ENCODE measurements around the gene EPOP. TPM values are rescaled to one million over a fixed set of nuclear protein-coding genes. Genes with fewer than 3 reads are reported as not detected.

Gene EPOP
- polyA plus RNA-seq, 4 donors = 1.1 to 1.6 (median 1.4) TPM

DNA sequence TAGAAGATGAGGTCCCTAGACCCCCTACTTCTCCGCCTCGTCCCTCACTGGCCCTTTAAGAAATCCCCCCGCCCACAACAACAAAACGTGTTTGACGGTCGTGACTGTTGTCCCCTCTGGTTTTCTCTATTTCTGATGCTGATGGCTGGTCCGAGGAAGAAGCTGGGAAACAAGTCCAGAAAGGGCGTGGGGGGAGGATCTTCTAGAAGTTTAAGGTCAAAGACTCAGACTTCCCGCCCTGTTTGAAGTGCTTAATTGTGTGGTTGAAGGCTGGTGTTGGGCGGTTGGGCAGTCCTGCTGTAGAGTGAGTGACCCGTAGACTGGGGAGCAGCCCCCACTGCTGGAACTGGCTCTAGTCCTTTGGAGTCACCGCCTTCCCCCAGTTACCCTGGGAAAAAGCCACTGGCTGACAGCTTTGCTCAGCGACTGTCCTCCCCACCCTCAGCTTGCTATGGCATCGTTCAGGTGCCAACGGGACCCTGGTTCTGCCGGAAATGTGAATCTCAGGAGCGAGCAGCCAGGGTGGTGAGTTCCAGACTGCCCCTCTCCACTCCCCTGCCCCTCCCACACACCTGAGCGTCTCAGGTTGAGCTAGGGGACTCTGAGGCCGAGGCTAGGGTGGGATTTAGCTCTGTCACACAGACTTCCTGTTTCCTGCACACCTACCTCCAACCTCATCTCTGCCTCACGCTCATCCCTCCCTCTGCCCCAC, 31.9 kb upstream of the EPOP start:
- DNase-seq (ENCODE audit: low read depth in 4 of 4, low spot score in 3 of 4) = no peak

DNA sequence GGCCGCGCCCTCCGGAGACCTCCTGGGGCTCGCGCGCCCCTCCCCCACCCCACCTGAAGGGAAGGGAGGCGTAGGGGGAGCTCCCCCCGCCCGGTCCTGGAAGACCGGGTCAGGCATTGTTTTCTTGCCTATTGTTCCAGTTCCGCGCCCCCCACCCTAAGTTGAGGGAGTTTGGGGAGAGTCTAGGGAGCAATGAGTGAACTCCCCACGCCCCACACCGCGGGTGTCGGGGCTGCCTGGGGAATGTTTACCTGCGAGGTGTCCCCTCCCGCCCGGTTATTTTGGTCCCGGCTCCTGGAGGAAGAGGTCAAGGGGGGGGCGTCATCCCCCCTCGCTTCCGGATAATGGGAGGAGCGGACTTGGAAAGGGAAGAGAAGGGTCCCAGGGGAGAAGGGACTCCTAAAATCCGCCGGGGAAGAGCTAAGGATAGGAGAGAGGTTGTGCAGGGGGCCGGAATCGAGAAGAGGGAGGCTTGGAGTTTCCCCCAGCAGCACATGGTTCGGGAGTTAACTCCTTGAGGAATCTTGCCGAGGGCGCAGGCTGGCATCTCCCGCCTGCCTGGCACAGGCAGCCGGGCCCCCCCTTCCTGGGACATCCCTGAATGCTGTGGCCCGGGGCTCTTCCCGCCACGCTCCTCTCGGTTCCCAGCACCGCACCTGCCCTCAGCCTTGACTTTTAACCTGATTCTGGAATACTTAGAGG, 31.2 kb upstream of the EPOP start:
- DNase-seq (ENCODE audit: low read depth in 4 of 4, low spot score in 3 of 4) = no peak

DNA sequence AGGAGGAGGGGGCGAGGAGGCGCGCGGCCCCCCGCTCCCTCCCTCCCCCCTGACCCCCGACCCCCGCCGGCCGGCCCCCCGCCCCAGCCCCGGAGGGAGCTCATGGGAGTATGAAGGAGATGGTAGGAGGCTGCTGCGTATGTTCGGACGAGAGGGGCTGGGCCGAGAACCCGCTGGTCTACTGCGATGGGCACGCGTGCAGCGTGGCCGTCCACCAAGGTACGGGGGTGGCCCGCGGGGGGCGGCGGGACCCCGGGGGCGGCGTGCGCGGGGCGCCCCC, 30.7 kb upstream of the EPOP start:
- DNase-seq (ENCODE audit: low read depth in 4 of 4, low spot score in 3 of 4) = no peak

DNA sequence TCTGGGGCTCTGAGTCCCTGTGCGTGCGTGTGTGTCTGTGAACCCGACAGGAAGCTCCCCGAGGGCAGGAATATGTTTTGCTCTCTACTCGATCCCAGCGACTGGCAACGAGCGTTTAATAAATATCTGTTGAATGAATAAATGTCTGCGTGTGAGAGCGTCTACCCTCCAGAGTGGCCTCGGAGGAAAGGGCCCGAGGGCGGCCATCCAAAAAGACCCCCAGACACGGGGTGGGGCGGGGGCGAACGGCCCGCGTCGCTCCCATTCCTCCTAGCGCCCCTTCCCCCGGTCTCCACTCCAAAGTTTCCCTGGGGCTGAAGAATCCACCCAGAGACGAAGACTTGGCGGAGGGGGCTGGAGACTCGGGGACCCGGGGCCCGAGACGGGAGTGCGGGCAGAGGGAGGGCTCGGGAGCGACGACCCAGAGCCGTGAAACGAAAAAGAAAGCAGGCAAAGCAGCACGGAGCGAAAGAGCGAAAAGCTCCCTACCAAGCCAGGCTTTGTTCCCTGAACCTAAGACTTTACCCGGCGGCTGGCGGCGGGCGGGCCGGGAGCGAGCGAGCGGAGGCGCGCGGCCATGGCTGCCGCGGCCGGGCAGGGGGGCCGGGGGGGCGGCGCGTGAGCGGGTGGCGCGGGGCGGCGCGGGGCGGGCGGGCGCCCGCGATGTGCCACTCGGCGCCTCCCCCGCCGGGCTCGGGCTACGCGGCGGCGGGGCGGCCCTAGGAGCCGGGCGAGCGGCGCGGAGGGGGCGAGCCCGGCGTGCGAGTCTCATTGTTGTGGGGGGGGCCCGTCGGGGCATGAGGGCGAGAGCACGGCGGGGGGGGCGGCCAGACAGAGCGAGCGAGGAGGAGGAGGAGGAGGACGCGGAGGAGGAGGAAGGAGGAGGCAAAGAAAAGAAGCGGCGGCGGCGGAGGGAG, 30.1 kb upstream of the EPOP start, which contains the start of gene MLLT6:
MLLT6 (plus strand) TSS at position 668 of the 917 bp plus-strand sequence. CDS start 360 bp downstream, outside the sequence.
- DNase-seq (ENCODE audit: low read depth in 4 of 4, low spot score in 3 of 4) = peak in 1 of 4 donors; percentile 71

DNA sequence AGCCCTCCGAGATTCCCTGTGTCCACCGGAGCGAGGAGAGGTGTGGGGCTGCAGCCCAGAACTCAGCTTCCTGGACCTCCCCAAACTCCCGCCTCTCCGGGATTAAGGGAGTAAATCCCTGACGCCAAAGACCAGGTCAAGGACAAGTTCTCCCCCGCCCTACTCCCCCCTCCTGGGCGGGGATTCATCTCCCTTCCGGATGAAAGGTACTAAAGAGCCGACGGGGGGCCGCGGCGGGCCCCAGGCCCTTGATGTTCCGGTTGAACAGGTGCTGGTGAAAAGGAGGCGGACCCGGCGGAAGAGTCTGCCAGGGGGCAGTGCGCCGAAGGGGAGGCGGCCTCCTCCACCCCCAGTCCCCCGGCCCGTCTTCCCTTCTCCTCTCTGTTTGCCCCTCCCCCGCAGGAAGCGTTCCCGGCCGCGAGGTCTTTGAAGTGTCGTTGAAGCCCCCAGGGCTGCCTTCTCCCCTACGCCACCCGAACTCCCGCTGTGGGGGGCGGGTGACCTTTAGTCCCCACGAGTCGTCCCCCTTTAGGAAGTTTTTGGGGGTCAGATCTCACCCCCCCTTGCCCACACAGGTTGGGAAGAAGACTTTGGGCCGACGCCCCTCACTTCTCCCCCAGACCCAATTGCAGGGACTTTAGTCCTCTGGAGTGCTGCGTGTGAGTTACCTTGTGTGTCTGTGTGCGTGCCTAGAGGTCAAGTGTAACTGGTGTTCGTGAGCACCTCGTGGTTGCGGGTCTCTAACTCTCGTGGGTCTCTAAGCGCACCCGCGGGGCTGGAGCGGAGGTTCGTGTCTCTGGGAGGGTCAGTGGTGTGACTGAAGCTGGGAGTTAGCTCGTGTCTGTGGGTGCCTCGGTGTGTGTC, 29.2 kb upstream of the EPOP start:
- DNase-seq (ENCODE audit: low read depth in 4 of 4, low spot score in 3 of 4) = peak in 3 of 4 donors; percentile 70 to 84 (median 78)

DNA sequence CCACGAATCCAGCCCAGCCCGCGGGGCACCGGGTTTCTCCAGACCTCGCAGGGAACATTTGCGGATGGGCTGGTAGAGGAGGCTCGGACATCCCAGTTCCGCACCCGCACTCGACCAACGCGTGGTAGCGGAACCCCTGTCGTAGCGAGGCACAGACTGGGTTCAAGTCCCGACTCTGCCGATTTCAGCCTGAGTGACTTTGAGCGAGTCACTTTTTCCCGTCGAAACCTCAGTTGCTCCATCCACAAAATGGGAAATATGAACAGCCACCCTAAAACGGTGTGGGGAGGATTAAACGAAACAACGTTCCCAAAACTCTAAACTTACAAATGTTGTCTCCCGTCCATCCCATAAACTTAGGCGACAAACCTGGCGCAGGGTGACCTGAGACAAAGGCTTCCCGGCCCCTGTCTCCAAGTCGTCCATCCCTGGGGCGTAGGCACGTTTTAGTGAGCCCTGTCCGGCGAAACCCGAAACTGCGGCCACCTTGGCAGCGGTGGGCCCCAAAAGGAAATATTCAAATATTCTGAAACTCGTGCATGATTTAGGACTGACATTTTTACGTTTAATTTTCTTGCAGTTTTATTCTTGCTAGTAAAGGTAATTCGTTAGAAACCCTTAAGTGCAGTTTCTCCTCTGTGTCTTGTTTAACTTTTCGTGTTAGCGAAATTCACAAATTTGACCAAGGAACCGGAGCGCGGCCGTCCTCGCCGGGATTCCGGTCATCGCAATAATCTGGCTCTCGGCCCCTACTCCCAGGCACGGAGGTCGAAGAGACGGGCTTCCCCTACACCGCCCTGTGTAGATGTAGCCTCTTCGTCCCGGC, 28.4 kb upstream of the EPOP start:
- no peak for DNase-seq (ENCODE audit: low read depth in 4 of 4, low spot score in 3 of 4)

DNA sequence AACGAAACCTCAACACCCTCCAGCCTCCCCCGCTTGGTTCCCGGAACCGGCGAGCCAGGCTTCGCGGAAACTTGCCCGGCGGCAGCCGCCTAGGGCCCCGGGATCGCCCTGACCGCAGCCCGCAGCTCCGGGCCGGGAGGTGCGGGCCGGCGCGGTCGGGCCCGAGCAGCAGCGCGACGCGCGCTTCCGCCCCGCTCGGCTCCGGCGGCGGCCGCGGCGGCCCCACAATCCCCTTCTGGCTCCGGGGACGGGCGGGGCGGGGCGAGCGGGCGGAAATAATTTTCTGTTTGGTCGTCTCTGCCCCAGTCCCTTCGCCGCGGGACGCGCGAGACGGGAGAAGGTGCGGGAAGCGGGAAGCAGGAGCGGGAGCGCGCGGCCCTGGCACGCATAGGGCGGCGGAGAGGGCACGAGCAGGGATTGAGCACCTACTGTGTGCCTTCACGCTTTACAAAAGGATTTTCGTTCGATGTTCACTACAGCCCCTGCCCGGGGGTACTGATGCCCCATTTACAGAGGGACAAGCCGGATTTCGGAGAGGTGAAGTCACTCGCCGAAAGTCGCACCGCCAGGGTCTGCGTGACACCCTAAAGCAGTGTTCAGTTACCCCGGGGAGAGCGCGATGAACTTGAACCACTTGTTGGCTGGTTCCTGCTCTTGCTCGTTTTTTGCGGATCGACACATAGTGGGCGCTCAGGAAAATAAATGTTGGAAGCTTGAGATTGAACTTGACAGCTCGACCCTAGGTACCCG, 27.6 kb upstream of the EPOP start:
- peak in 2 of 4 donors; percentile 74 to 76 for DNase-seq (ENCODE audit: low read depth in 4 of 4, low spot score in 3 of 4)

DNA sequence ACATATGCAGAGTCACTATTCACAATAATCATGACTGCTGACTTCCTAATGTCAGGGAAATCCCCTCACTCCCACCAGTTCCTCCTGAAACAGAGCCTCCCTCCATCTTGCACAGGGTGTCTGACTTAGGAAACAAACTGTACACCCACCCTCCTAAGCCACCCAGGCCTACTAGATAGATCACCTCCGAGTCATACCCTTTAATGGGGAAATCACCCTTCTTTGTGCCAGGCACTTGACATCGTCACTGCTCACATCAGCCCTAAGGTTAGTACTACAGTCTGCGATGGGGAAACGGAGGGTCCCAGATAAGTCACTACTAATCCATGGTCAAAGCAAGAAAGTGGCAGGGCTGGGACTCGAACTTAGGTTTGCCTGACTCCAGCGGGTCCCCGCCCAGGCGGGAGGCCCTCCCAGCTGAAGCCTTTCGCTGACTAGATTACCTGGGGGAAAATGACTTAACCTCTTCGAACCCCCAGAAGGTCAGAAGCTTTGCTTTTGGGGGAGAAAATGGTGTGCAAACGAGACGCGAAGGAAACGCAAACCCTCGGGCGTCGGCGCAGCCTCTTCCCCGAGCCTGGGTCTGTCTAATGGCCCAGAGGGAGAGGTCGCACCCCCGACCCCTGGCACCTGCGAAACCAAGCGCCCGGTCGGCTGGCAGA, 26.9 kb upstream of the EPOP start:
- no peak for DNase-seq (ENCODE audit: low read depth in 4 of 4, low spot score in 3 of 4)

DNA sequence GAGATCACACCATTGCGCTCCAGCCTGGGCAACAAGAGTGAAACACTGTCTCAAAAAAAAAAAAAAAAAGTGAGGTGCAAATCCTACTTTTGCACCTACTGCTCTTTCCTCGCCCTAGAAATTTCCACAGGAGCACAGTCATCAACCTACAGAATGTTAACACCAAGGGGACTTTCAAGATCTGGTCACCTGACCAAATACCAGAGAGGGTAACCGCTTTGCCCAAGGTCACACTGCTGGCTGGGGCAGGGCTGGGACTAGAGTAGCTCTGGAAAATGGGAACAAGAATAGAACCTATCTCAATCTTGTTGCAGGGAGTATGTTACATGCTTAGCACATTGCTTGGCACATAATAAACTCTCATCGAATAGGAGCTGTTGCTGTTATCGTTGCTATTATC, 24.0 kb upstream of the EPOP start:
- DNase-seq (ENCODE audit: low read depth in 4 of 4, low spot score in 3 of 4) = no peak

DNA sequence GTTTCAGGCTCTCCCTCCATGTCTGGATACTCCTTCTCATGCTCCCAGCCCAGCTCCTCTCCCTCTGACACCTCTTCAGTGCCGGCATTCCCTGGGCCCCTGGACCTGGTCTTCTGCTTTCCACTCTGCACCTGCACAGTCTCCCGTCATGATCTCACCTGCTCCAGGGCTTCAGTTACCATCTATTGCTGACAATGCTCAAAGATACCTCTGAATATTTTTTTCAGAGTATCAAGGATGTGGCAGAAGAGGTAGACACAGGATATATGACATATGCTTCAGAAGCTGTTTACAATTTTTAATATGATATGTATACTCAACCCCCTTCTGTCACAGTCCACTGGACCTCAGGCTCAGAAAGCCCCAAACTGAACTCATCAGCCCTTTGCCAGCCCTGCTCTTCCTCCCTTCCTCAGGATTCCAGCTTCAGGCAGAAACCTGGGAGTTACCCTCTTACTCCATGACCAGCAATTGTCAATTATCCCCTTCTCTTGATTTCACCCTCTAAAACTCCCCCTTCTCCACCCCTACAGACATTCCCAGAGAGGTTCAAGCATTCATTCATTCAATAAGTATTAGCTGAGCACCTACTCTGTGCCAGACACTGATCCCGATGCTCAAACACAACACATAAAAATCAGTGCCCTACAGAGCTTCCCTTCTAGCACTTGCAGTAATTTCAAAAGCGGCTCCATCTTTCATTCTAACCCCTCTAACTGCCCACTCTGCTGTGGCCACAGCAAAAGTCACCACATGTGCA, 22.5 kb upstream of the EPOP start:
- DNase-seq (ENCODE audit: low read depth in 4 of 4, low spot score in 3 of 4) = no peak

DNA sequence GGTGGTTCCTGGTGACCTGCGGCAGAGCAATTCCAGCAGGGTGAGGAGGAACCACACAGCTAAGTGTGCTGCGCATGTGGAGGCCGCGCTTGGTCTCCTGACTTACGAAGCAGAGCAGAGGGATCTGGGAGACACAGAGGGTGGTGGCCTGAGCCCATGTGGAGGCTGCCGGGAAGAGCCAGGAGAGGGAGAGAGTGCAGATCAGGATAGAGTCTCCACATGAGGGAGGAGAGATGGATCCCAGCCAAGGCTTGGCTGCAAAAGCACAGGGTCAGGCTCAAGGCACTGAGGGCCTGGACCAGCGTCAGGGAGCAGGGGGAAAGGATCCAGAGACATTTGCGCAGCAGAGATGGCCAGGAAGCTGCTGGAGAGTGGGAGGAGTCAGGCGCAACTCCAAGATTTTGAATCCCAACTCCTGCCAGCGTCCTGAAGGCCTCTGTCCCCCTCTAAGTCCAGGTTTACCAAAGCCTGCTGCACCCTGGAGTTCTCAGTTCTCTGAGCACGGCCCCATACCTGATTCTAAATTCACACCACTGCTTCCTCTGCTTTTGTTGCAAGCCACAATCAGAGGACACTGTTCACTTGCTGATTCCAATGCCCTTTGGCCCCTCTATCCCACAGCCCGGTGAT, 19.1 kb upstream of the EPOP start:
- DNase-seq (ENCODE audit: low read depth in 4 of 4, low spot score in 3 of 4) = no peak

DNA sequence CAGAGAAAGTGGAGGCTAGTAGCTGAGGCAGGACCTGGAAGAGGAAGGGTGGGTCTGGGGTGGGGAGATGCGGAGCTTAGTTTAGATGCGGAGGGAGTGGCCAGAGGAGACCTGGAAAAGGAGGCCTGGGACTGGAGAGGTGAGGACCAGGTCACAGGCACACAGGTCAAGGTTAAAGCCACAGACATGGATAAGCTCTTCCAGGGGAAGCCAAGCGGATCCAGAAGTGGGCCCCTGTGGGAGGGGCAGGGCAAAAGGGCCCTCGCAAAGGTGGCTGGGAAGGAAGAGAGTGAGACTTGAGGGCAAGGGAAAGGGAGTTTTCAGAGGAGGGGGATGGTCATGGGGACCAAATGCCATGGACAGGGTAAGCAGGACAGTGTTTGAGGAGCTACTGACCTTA, 16.4 kb upstream of the EPOP start:
- no peak for DNase-seq (ENCODE audit: low read depth in 4 of 4, low spot score in 3 of 4)

DNA sequence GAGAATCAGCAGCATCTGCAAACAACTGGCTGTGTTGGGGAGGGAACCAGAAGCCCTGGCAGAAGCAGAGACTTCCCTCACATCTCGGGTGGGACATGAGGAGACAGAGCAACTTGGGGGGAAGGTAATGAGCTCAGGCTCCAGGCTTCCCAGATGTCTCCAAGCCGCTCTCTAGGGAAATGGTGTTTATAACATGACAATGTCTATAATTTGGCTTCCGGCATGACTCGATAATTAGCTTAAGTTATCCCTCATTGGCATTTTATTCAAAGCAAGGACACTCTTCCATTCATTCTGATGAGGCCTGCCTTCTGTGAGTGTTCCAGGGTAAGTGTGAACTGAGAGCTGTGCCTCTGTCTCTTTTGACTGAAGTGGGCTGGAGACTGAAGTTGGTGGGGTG, 15.6 kb upstream of the EPOP start:
- DNase-seq (ENCODE audit: low read depth in 4 of 4, low spot score in 3 of 4) = no peak

DNA sequence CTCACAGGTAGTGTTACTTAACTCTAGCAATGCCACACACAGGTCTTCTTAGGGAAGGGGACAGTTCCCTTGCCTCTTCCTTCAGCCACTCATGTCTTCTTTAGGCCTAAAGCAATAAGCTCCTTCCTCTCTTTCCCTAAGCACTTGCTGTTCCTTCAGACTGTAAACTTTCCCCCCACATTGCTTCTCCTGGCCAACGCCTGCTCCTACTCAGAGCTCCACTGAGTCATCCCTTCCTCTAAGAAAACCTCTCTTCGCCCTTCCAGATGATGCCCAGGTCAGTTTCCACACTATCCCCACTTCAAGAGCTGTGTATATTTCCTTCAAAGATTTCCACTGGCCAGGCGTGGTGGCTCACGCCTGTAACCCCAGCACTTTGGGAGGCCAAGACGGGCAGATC, 12.5 kb upstream of the EPOP start:
- no peak for DNase-seq (ENCODE audit: low read depth in 4 of 4, low spot score in 3 of 4)

DNA sequence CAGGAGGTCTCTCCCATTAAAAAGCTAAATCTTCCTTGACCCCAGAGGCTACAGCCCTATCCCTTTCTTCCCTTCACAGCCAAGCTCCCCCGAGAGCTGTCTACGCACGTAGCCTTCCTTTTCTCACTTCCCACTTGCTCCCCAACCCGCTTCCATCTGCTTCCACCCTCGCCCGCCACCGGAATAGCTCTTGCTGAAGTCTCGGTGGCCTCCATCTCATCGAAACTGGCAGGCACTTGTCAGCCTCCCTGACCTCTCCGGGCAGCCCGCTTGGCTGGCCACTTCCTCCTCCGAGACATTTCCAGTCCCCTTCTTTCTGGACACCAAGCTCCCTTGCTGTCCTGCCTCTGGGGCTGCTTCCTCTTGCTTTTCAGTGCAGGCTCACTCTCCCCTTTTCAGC, 10.7 kb upstream of the EPOP start:
- no peak for DNase-seq (ENCODE audit: low read depth in 4 of 4, low spot score in 3 of 4)

DNA sequence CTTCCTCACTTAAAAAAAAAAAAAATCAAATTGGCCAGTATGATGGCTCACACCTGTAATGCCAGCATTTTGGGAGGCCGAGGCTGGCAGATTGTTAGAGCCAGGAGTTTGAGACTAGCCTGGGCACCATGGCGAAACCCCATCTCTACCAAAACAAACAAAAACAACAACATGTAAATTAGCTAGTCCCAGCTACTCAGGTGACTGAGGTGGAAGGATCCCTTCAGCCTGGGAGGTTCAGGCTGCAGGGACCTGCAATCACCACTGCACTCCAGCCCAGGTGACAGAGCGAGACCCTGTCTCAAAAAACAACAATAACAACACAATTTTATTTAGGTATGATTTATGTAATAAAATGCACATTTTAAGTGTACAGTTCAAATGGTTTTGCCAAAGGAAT, 6.3 kb upstream of the EPOP start:
- DNase-seq (ENCODE audit: low read depth in 4 of 4, low spot score in 3 of 4) = no peak

DNA sequence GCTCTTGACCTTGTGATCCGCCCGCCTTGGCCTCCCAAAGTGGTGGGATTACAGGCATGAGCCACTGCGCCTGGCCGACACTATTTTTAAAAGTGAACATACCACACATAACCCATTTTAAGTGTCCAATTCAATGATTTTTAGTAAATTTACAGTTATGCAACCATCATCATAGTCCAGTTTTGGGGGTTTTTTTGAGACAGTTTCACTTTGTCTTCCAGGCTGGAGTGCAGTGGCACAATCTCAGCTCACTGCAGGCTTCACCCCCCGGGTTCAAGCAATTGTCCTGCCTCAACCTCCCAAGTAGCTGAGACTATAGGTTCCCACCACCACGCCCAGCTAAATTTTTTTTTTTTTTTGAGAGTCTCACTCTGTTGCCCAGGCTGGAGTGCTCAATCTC, 3.1 kb upstream of the EPOP start:
- DNase-seq (ENCODE audit: low read depth in 4 of 4, low spot score in 3 of 4) = no peak
